K562 (cell line): ENCODE data around the gene COL5A3. TPM values are rescaled to one million over a fixed set of nuclear protein-coding genes. Genes with fewer than 3 reads are reported as not detected.

Experiments
- ATAC-seq: fragments of 200-7000 bp; cut with Tn5 transposase; 3 replicates; pipeline ENCODE4 v1.9.1; 2020; ENCODE audit warnings: moderate library complexity
- BruUV-seq: library from RNA; stranded (reverse); fragments of 400-500 nt; replicated peaks from 2 replicates; lab custom pipeline; 2021; lab: Mats Ljungman, UMichigan
- CTCF ChIA-PET: fragments of 300-600 bp; formaldehyde crosslinking; extraction: SDS; loops from one replicate; lab custom pipeline; 2021; ENCODE audit warnings: low intra/inter-chr PET ratio; lab: Yijun Ruan, JAX
- POLR2A ChIA-PET: fragments of 300-600, 350-650 bp; sonication (Branson Sonifier 250); formaldehyde crosslinking; extraction: SDS; loops from one replicate; lab custom pipeline; 2021; ENCODE audit warnings: antibody characterized with exemption, inconsistent platforms; lab: Yijun Ruan, JAX
- DNase-seq, 4 experiments: peaks; one replicate each; pipeline versions ENCODE4 v3.0.0 to v3.0.0-alpha.2; 2011 to 2018; ENCODE audit warnings: low spot score in 3 of 4, mixed read lengths in 3 of 4; ENCODE audit errors: extremely low read depth in 1 of 4
- FAIRE-seq: peaks from 2 replicates; lab custom pipeline; 2011; peaks lifted over from hg19 to GRCh38; lab: Jason Lieb, UNC
- H2AFZ ChIP-seq: 2 replicates; pipeline ENCODE4 v1.6.0; 2011; ENCODE audit warnings: low read depth, low read length, control low read depth, inconsistent platforms
- H3K27ac ChIP-seq: fragments of 200-600 bp; 3 replicates; pipeline ENCODE4 v1.8.0; 2011; ENCODE audit warnings: low read depth, mild to moderate bottlenecking, control low read depth, inconsistent platforms, low read length, moderate library complexity, mixed read lengths; ENCODE audit errors: extremely low read depth
- H3K27me3 ChIP-seq, 2 experiments: fragments of 300-600 bp in 1 of 2; 2 replicates in 1 of 2; 3 replicates in 1 of 2; pipeline versions ENCODE4 v1.6.0 to v1.8.0; 2011; ENCODE audit warnings: inconsistent platforms in 2 of 2, low read length in 2 of 2, mild to moderate bottlenecking in 1 of 2, mixed read lengths in 1 of 2, moderate library complexity in 1 of 2; ENCODE audit not compliant: control insufficient read depth in 2 of 2, insufficient read depth in 2 of 2
- H3K36me3 ChIP-seq: fragments of 300-600 bp; 3 replicates; pipeline ENCODE4 v1.8.0; 2011; ENCODE audit warnings: mild to moderate bottlenecking, low read length, inconsistent platforms; ENCODE audit not compliant: control insufficient read depth, insufficient read depth
- H3K4me1 ChIP-seq, 2 experiments: fragments of 200-600 bp in 1 of 2; replicated peaks in 1 of 2; 2 replicates in 1 of 2; 3 replicates in 1 of 2; pipeline versions ENCODE4 v1.5.1 to v1.8.0; 2011; ENCODE audit warnings: inconsistent platforms in 2 of 2, low read length in 2 of 2, mild to moderate bottlenecking in 1 of 2, mixed read lengths in 1 of 2, moderate library complexity in 1 of 2; ENCODE audit not compliant: control insufficient read depth in 2 of 2, insufficient read depth in 2 of 2
- H3K4me2 ChIP-seq: 2 replicates; pipeline ENCODE4 v1.6.1; 2011; ENCODE audit warnings: low read length, control low read depth, inconsistent platforms, mixed read lengths; ENCODE audit not compliant: insufficient read depth
- H3K4me3 ChIP-seq: fragments of 200-600 bp; sonication (generic), shearing (Covaris generic); 2 replicates; pipeline ENCODE4 v1.5.1; 2016; ENCODE audit warnings: control low read depth, inconsistent platforms
- H3K79me2 ChIP-seq: fragments of 200-600 bp; 3 replicates; pipeline ENCODE4 v1.8.0; 2011; ENCODE audit warnings: low read length, inconsistent platforms; ENCODE audit not compliant: control insufficient read depth, insufficient read depth
- H3K9ac ChIP-seq, 2 experiments: 2 replicates each; pipeline versions ENCODE4 v1.6.0 to v1.6.1; 2011; ENCODE audit warnings: low read depth in 2 of 2, low read length in 2 of 2, control low read depth in 1 of 2, inconsistent platforms in 1 of 2, mild to moderate bottlenecking in 1 of 2, mixed read lengths in 1 of 2; ENCODE audit not compliant: insufficient read depth in 1 of 2
- H3K9me1 ChIP-seq: one replicate; pipeline ENCODE4 v1.6.0; 2011; ENCODE audit warnings: inconsistent platforms, mild to moderate bottlenecking, low read length, moderate library complexity; ENCODE audit not compliant: control insufficient read depth, insufficient read depth
- H3K9me3 ChIP-seq: replicated peaks from 2 replicates; pipeline ENCODE4 v1.5.1; 2011; ENCODE audit warnings: low read depth, low read length, inconsistent platforms; ENCODE audit not compliant: control insufficient read depth, insufficient read depth
- H4K20me1 ChIP-seq: replicated peaks from 2 replicates; pipeline ENCODE4 v1.6.1; 2011; ENCODE audit warnings: low read length, inconsistent platforms, mixed read lengths; ENCODE audit not compliant: control insufficient read depth, insufficient read depth
- KLF16 ChIP-seq: IDR thresholded peaks from 2 replicates; pipeline ENCODE4 v1.6.1; 2016; ENCODE audit warnings: antibody characterized with exemption
- ZBTB2 ChIP-seq: fragments of 450-650 bp; IDR thresholded peaks from 2 replicates; pipeline ENCODE4 v1.6.1; 2016; ENCODE audit warnings: antibody characterized with exemption
- ZNF253 ChIP-seq: fragments of 250-450 bp; sonication (Bioruptor Pico); conservative IDR thresholded peaks from 2 replicates; pipeline ENCODE4 v1.6.1; 2021; ENCODE audit warnings: mild to moderate bottlenecking
- WGBS: fragments of 100-300 bp; shearing (Covaris generic); methylation state at CpG from one replicate; pipeline ENCODE4 v1.1.6; 2016; ENCODE audit warnings: low coverage, mixed read lengths; ENCODE audit not compliant: insufficient coverage; ENCODE audit errors: missing lambda C conversion rate; 5-methylcytosine and 5-hydroxymethylcytosine counted together
- in situ Hi-C: fragments of 300-500 bp; cut with MboI; formaldehyde crosslinking; loops from 4 replicates; pipeline ENCODE4 v1.15.0; 2018; ENCODE audit warnings: inconsistent platforms, mixed read lengths
- intact Hi-C: fragments of 100-400 bp; cut with micrococcal nuclease; formaldehyde crosslinking; loops from 2 replicates; pipeline ENCODE4 v1.14.2; 2022
- polyA plus RNA-seq, 8 experiments: library from polyadenylated mRNA; depleted of rRNA in 4 of 8; stranded (reverse) in 5 of 8; unstranded in 3 of 8; fragments of >200 nt; fragmentation: Nextera tagmentation in 2 of 8; fragmentation: Illumina TruSeq in 1 of 8; extraction: Ambion mirVana in 2 of 8; extraction: Trizol in 1 of 8; gene quantifications; 2 replicates each; pipeline versions ENCODE4 v1.2.1 to v1.2.3, GENCODE V29; 2011 to 2014; ENCODE audit warnings: inconsistent platforms in 1 of 8, missing spikeins in 1 of 8
- total RNA-seq, 7 experiments: library from RNA; depleted of rRNA in 6 of 7; stranded (reverse); fragments of >200 nt in 6 of 7; fragmentation: Illumina TruSeq in 2 of 7; extraction: Trizol in 2 of 7; gene quantifications; 2 replicates each; pipeline versions ENCODE4 v1.2.1 to v1.2.3, GENCODE V29; 2011 to 2021; ENCODE audit warnings: low replicate concordance in 1 of 7

COL5A3 gene
- total and polyA plus RNA-seq, 9 of the 15 experiments (the other 6 are each of a cell fraction or from before 2014, with no cell fraction given): 0.01 to 0.02 TPM; not detected in 7

- in situ Hi-C loops: no loop called here
- no peaks in the 10 kb centered on the region for H3K36me3 ChIP-seq
- TF ChIP-seq ZBTB2: no peak
- TF ChIP-seq KLF16: no peak
- TF ChIP-seq ZNF253 (CRISPR knock-in tag): no peak
- TF ChIP-seq, all 486 proteins: peak for 0
- ChIA-PET CTCF (no interaction called here), POLR2A (interaction anchor here (0.7 to 0.8 kb wide), 2 partner anchors 13 to 27 kb away, joined by 3 read pairs; no protein-coding TSS in a partner anchor)
- no peaks in the 10 kb centered on the region for H3K9me1 ChIP-seq
- BruUV-seq: no TSS peak
- FAIRE-seq (no peak), DNase-seq (no peak), ATAC-seq (no peak)
- no peaks in the 10 kb centered on the region for H3K9me3 ChIP-seq
- H3K27me3 ChIP-seq: peaks cover 36 to 78% of the 10 kb centered on the region in 2 experiments
- no peak overlapping the region for H3K4me2 ChIP-seq
- H4K20me1 ChIP-seq: peaks cover 2% of the 10 kb centered on the region; the same call in 1 of the 2 replicates
- no peak overlapping the region for H3K4me3 ChIP-seq
- H3K27ac ChIP-seq: no peak overlapping the region
- 0 out of 5 replicates have a peak, but pooled peaks cover 0 to 3% of the 10 kb centered on the region in 2 experiments for H3K4me1 ChIP-seq
- H2AFZ ChIP-seq: no peak overlapping the region
- 1% methylated on average over 8 of the region's 8 CpGs for WGBS
- no peak overlapping the region; a peak in 1 of 4 replicates for H3K9ac ChIP-seq
- H3K79me2 ChIP-seq: no peaks in the 10 kb centered on the region
- intact Hi-C loops: no loop called here
Observed at GRCh38 chr19:10033614-10034013, 23.3 kb upstream of the COL5A3 start.
